CD4-positive, alpha-beta T cell (primary cell): ENCODE measurements around the gene PHAX. TPM values are rescaled to one million over a fixed set of nuclear protein-coding genes. Genes with fewer than 3 reads are reported as not detected.

Experiments used
- ATAC-seq: fragments of 200-7000 bp; cut with Tn5 transposase; one replicate; pipeline ENCODE4 v1.10.0; 2022; ENCODE audit warnings: mild to moderate bottlenecking; ENCODE audit not compliant: poor library complexity
- CTCF ChIA-PET: fragments of 350-600 bp; sonication (Branson Sonifier 250); formaldehyde crosslinking; loops from one replicate; lab custom pipeline; 2021; ENCODE audit warnings: antibody characterized with exemption, inconsistent platforms; lab: Charles Lee
- POLR2A ChIA-PET: fragments of 350-600 bp; sonication (Branson Sonifier 250); formaldehyde crosslinking; loops from one replicate; lab custom pipeline; 2021; ENCODE audit warnings: antibody characterized with exemption, inconsistent platforms; lab: Charles Lee
- DNase-seq, 14 experiments: peaks; one replicate each; pipeline ENCODE4 v3.0.0-alpha.2; 2013 to 2020; ENCODE audit warnings: mixed read lengths in 2 of 14
- H3K27ac ChIP-seq, 2 donors: one replicate each; pipeline versions ENCODE4 v1.5.1 to v1.7.0; 2013; ENCODE audit warnings: low read length in 2 of 2, low read depth in 1 of 2, mild to moderate bottlenecking in 1 of 2
- H3K27me3 ChIP-seq, 2 experiments: 1 replicate in 1 of 2; 2 replicates in 1 of 2; pipeline versions ENCODE4 v1.6.1 to v1.7.0; 2013; ENCODE audit warnings: low read length in 2 of 2, control low read depth in 1 of 2, mild to moderate bottlenecking in 1 of 2, moderate library complexity in 1 of 2; ENCODE audit not compliant: insufficient read depth in 2 of 2, control insufficient read depth in 1 of 2
- H3K36me3 ChIP-seq: one replicate; pipeline ENCODE4 v1.6.1; 2013; ENCODE audit warnings: low read length, control low read depth; ENCODE audit not compliant: insufficient read depth
- H3K4me1 ChIP-seq: one replicate; pipeline ENCODE4 v1.6.1; 2013; ENCODE audit warnings: low read length, control low read depth; ENCODE audit not compliant: insufficient read depth
- H3K4me3 ChIP-seq: one replicate; pipeline ENCODE4 v1.5.1; 2013; ENCODE audit warnings: mild to moderate bottlenecking, low read length, moderate library complexity
- H3K9me3 ChIP-seq, 2 experiments: 1 replicate in 1 of 2; 2 replicates in 1 of 2; pipeline versions ENCODE4 v1.6.1 to v1.7.0; 2013; ENCODE audit warnings: low read length in 2 of 2, mild to moderate bottlenecking in 2 of 2, control low read depth in 1 of 2, moderate library complexity in 1 of 2; ENCODE audit not compliant: control insufficient read depth in 1 of 2, insufficient read depth in 1 of 2
- H3K27ac Mint-ChIP-seq: one replicate; pipeline ENCODE4 v1.8.0; 2020; ENCODE audit warnings: mixed read lengths
- H3K27me3 Mint-ChIP-seq: one replicate; pipeline ENCODE4 v1.8.0; 2021; ENCODE audit warnings: mixed read lengths
- H3K36me3 Mint-ChIP-seq: one replicate; pipeline ENCODE4 v1.8.0; 2021; ENCODE audit warnings: low read depth, mixed read lengths
- H3K4me1 Mint-ChIP-seq: one replicate; pipeline ENCODE4 v1.8.0; 2021; ENCODE audit warnings: low read depth, mixed read lengths
- H3K4me3 Mint-ChIP-seq: one replicate; pipeline ENCODE4 v1.8.0; 2020; ENCODE audit warnings: mild to moderate bottlenecking, mixed read lengths
- H3K9me3 Mint-ChIP-seq: one replicate; pipeline ENCODE4 v1.8.0; 2020; ENCODE audit warnings: mixed read lengths
- intact Hi-C, 2 experiments: fragments of 100-400 bp; cut with DNase I in 1 of 2; cut with micrococcal nuclease in 1 of 2; formaldehyde crosslinking; loops; one replicate each; pipeline versions ENCODE4 v1.15.1 to v1.9.0; 2023 to 2025; cut with DNase I, micrococcal nuclease
- total RNA-seq, 174 experiments: library from RNA in 2 of 174; stranded (reverse) in 2 of 174; gene quantifications; one replicate each; pipeline ENCODE4 v1.2.3 and lab custom pipeline; 2021 to 2026
- TF ChIP-seq, protein P1 (sequence below): fragments of 200-600 bp; IDR thresholded peaks from one replicate; pipeline ENCODE4 v1.8.0; 2022; ENCODE audit warnings: antibody characterized with exemption, mild to moderate bottlenecking

The PHAX gene
- total RNA-seq, 2 experiments from 2014 or later, result 31.2 to 32.9 TPM

DNA sequence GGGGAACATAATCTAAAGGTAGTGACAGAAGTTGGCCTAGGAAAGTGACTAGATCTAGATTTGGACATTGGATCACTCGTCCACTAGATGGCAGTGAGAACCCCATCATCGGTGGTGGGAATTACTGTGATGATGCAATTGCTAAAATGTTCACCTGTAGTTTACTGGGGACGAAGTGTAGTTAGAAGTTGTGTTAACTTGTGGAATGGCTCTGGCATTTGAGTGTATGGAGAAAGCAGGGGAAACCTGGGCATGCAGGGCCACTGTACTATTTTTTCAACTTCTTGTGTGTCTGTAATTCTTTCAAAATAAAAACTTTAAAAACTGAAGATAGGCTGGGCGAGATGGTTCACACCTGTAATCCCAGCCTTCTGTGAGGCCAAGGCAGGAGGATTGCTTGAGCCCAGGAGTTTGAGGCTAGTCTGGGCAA, 75.5 kb downstream of the PHAX start:
- no peaks in the 10 kb centered on the region for H3K27me3 ChIP-seq
- Mint-ChIP-seq H3K27me3 (no peaks in the 10 kb centered on the region), H3K4me3 (no peak overlapping the region), H3K9me3 (no peaks in the 10 kb centered on the region), H3K27ac (no peak overlapping the region), H3K4me1 (peaks cover 5% of the 10 kb centered on the region), H3K36me3 (no peaks in the 10 kb centered on the region)
- ChIA-PET CTCF (interaction anchor here (0.7 to 4.4 kb wide), 4 partner anchors 103 to 636 kb away, joined by 3 to 49 read pairs (median 5); partner anchors contain the start of gene LMNB1), POLR2A (interaction anchor here (1.2 to 6.0 kb wide), 2 partner anchors 100 to 103 kb away, joined by 3 to 46 read pairs; partner anchors contain the start of gene LMNB1)
- DNase-seq (peak; percentile 39 to 86 (median 54)), ATAC-seq (peak; percentile 90)
- no peak overlapping the region for H3K4me3 ChIP-seq
- intact Hi-C loops, result loop anchor here (1.0 to 5.0 kb wide), 7 partner anchors 104 to 817 kb away; no protein-coding TSS in a partner anchor
- TF ChIP-seq, protein P1, sequence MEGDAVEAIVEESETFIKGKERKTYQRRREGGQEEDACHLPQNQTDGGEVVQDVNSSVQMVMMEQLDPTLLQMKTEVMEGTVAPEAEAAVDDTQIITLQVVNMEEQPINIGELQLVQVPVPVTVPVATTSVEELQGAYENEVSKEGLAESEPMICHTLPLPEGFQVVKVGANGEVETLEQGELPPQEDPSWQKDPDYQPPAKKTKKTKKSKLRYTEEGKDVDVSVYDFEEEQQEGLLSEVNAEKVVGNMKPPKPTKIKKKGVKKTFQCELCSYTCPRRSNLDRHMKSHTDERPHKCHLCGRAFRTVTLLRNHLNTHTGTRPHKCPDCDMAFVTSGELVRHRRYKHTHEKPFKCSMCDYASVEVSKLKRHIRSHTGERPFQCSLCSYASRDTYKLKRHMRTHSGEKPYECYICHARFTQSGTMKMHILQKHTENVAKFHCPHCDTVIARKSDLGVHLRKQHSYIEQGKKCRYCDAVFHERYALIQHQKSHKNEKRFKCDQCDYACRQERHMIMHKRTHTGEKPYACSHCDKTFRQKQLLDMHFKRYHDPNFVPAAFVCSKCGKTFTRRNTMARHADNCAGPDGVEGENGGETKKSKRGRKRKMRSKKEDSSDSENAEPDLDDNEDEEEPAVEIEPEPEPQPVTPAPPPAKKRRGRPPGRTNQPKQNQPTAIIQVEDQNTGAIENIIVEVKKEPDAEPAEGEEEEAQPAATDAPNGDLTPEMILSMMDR, result peak; percentile 82
- H3K27ac ChIP-seq, result no peak overlapping the region
- peaks cover 4% of the 10 kb centered on the region for H3K4me1 ChIP-seq
- H3K36me3 ChIP-seq, result no peaks in the 10 kb centered on the region
- no peaks in the 10 kb centered on the region for H3K9me3 ChIP-seq

Other genes starting within 250 kb of the PHAX start
- 1 to 10 TPM; 7.2 to 9.4 TPM for gene GRAMD2B, start 177.5 kb upstream of the PHAX start, total RNA-seq
- gene ALDH7A1, start 5.7 kb upstream of the PHAX start, total RNA-seq, result 1 to 10 TPM; 1.6 to 2.1 TPM
- gene LMNB1, start 176.2 kb downstream of the PHAX start, total RNA-seq, result 10 to 100 TPM; 30.6 to 31.1 TPM